Endothelial cell of umbilical vein (primary cell): ENCODE data around the gene RPL6. TPM values are rescaled to one million over a fixed set of nuclear protein-coding genes. Genes with fewer than 3 reads are reported as not detected.

ENCODE experiments used
- BruUV-seq: library from RNA; stranded (reverse); fragments of 400-500 nt; replicated peaks from 2 replicates; lab custom pipeline; 2021; lab: Mats Ljungman, UMichigan
- CTCF ChIA-PET: fragments of 300-600, 350-600 bp; sonication (Branson Sonifier 250); formaldehyde crosslinking; loops from one replicate; lab custom pipeline; 2021; ENCODE audit warnings: antibody characterized with exemption, inconsistent platforms; lab: Charles Lee
- POLR2A ChIA-PET: fragments of 300-600, 350-600 bp; sonication (Branson Sonifier 250); formaldehyde crosslinking; loops from one replicate; lab custom pipeline; 2021; ENCODE audit warnings: antibody characterized with exemption, inconsistent platforms; lab: Charles Lee
- DNase-seq: peaks from one replicate; pipeline ENCODE4 v3.0.0-alpha.2; 2011; ENCODE audit warnings: low read depth, low spot score
- FAIRE-seq: peaks from 2 replicates; lab custom pipeline; 2011; peaks lifted over from hg19 to GRCh38; lab: Jason Lieb, UNC
- H2AFZ ChIP-seq: 2 replicates; pipeline ENCODE4 v1.6.0; 2012; ENCODE audit warnings: low read depth, low read length, control low read depth, inconsistent platforms
- H3K27ac ChIP-seq: 2 replicates; pipeline ENCODE4 v1.5.1; 2011; ENCODE audit warnings: low read depth, mild to moderate bottlenecking, control low read depth, low read length, moderate library complexity; ENCODE audit not compliant: insufficient read depth
- H3K27me3 ChIP-seq, 2 experiments: 2 replicates each; pipeline versions ENCODE4 v1.6.0 to v1.6.1; 2011; ENCODE audit warnings: low read length in 2 of 2, mixed read lengths in 1 of 2; ENCODE audit not compliant: control insufficient read depth in 2 of 2, insufficient read depth in 2 of 2
- H3K36me3 ChIP-seq, 2 experiments: 2 replicates in 1 of 2; 3 replicates in 1 of 2; pipeline ENCODE4 v1.5.1; 2011; ENCODE audit warnings: low read length in 2 of 2, mild to moderate bottlenecking in 1 of 2, moderate library complexity in 1 of 2; ENCODE audit not compliant: control insufficient read depth in 2 of 2, insufficient read depth in 2 of 2; ENCODE audit errors: extremely low read depth in 1 of 2
- H3K4me1 ChIP-seq: 3 replicates; pipeline ENCODE4 v1.5.1; 2011; ENCODE audit warnings: mild to moderate bottlenecking, low read length; ENCODE audit not compliant: control insufficient read depth, insufficient read depth; ENCODE audit errors: extremely low read depth
- H3K4me2 ChIP-seq: 2 replicates; pipeline ENCODE4 v1.6.1; 2011; ENCODE audit warnings: low read length, control low read depth, mixed read lengths; ENCODE audit not compliant: insufficient read depth
- H3K4me3 ChIP-seq, 3 experiments: fragments of 200-600 bp in 1 of 3; sonication (generic), shearing (Covaris generic) in 1 of 3; replicated peaks in 1 of 3; 2 replicates each; pipeline ENCODE4 v1.5.1; 2011 to 2016; ENCODE audit warnings: control low read depth in 3 of 3, low read length in 3 of 3, mild to moderate bottlenecking in 2 of 3, inconsistent platforms in 1 of 3, low read depth in 1 of 3, moderate library complexity in 1 of 3; ENCODE audit not compliant: insufficient read depth in 1 of 3
- H3K79me2 ChIP-seq: 2 replicates; pipeline ENCODE4 v1.6.0; 2012; ENCODE audit warnings: low read length, inconsistent platforms; ENCODE audit not compliant: control insufficient read depth, insufficient read depth
- H3K9ac ChIP-seq: replicated peaks from 2 replicates; pipeline ENCODE3; 2011; ENCODE audit warnings: low read length, control low read depth; ENCODE audit not compliant: insufficient read depth; ENCODE audit errors: extremely low read depth
- H3K9me1 ChIP-seq: replicated peaks from 3 replicates; pipeline ENCODE4 v1.6.0; 2011; ENCODE audit warnings: mild to moderate bottlenecking, low read length; ENCODE audit not compliant: control insufficient read depth, insufficient read depth; ENCODE audit errors: extremely low read depth
- H3K9me3 ChIP-seq: replicated peaks from 2 replicates; pipeline ENCODE4 v1.5.1; 2012; ENCODE audit warnings: low read length, inconsistent platforms; ENCODE audit not compliant: control insufficient read depth, insufficient read depth
- H4K20me1 ChIP-seq: replicated peaks from 2 replicates; pipeline ENCODE3; 2011; ENCODE audit warnings: mild to moderate bottlenecking, low read length; ENCODE audit not compliant: control insufficient read depth, insufficient read depth; ENCODE audit errors: extremely low read depth
- CTCF ChIP-seq, 2 donors: IDR thresholded peaks; 1 replicate in 1 of 2; 2 replicates in 1 of 2; pipeline ENCODE4 v1.5.1; 2011; ENCODE audit warnings: low read length in 2 of 2, mild to moderate bottlenecking in 2 of 2, moderate library complexity in 2 of 2, control low read depth in 1 of 2, inconsistent platforms in 1 of 2, low read depth in 1 of 2; ENCODE audit not compliant: insufficient read depth in 1 of 2; ENCODE audit errors: extremely low read depth in 1 of 2
- EZH2 ChIP-seq: IDR thresholded peaks from 2 replicates; pipeline ENCODE4 v1.6.1; 2012; ENCODE audit warnings: borderline replicate concordance, low read depth, mild to moderate bottlenecking, moderate library complexity, low read length, inconsistent platforms; ENCODE audit not compliant: severe bottlenecking
- FOS ChIP-seq: IDR thresholded peaks from 2 replicates; pipeline ENCODE4 v1.6.1; 2011; ENCODE audit warnings: mild to moderate bottlenecking, low read length, moderate library complexity, borderline replicate concordance; ENCODE audit not compliant: insufficient read depth
- GATA2 ChIP-seq: IDR thresholded peaks from 2 replicates; pipeline ENCODE4 v1.7.0; 2011; ENCODE audit warnings: low read depth, mild to moderate bottlenecking, moderate library complexity, mixed read lengths, low read length; ENCODE audit not compliant: insufficient read length, insufficient read depth
- JUN ChIP-seq: IDR thresholded peaks from 2 replicates; pipeline ENCODE4 v1.6.1; 2011; ENCODE audit warnings: borderline replicate concordance, low read depth; ENCODE audit not compliant: insufficient read length, insufficient read depth
- MAX ChIP-seq: IDR thresholded peaks from 2 replicates; pipeline ENCODE4 v1.6.1; 2011; ENCODE audit not compliant: insufficient read depth, insufficient read length
- MYC ChIP-seq: IDR thresholded peaks from one replicate; pipeline ENCODE4 v1.6.1; 2011; ENCODE audit warnings: mild to moderate bottlenecking, low read depth, low read length
- POLR2A ChIP-seq: IDR thresholded peaks from 2 replicates; pipeline ENCODE4 v1.6.1; 2012; ENCODE audit warnings: low read depth, mild to moderate bottlenecking, control low read depth, low read length
- POLR2AphosphoS5 ChIP-seq: IDR thresholded peaks from 2 replicates; pipeline ENCODE4 v1.6.1; 2012; ENCODE audit warnings: low read depth, mild to moderate bottlenecking, control low read depth, low read length, moderate library complexity; ENCODE audit not compliant: insufficient read depth
- dilution Hi-C: fragments of 300-500 bp; cut with MboI; formaldehyde crosslinking; loops from one replicate; pipeline ENCODE4 v1.15.0; 2019; ENCODE audit warnings: low sequenced_read_pairs; ENCODE audit not compliant: extremely low pct_ligation_motif_present
- intact Hi-C: fragments of 100-400 bp; cut with micrococcal nuclease; formaldehyde crosslinking; loops from one replicate; pipeline ENCODE4 v1.10.0; 2022
- polyA plus RNA-seq, 4 experiments: library from polyadenylated mRNA; depleted of rRNA in 3 of 4; stranded (reverse) in 3 of 4; unstranded in 1 of 4; fragments of >200 nt; gene quantifications; 2 replicates each; pipeline versions ENCODE4 v1.2.1 to v1.2.3, GENCODE V29; 2011 to 2012; ENCODE audit warnings: missing spikeins in 1 of 4
- total RNA-seq: library from RNA; stranded (reverse); gene quantifications from 2 replicates; pipeline ENCODE4 v1.2.3, GENCODE V29; 2021

RPL6 gene
- total and polyA plus RNA-seq, 2 donors (not counting 3 experiments of a cell fraction or from before 2014, with no cell fraction given), result 998 to 1,385 TPM

- DNase-seq (no peak), FAIRE-seq (no peak)
- Histone ChIP-seq H3K4me2 (no peak overlapping the region), H3K27ac (no peak overlapping the region), H2AFZ (no peak overlapping the region), H3K4me1 (no peaks in the 10 kb centered on the region), H3K79me2 (peaks cover 92% of the 10 kb centered on the region), H3K27me3 (no peaks in the 10 kb centered on the region), H3K9me1 (no peaks in the 10 kb centered on the region), H3K9ac (no peak overlapping the region), H3K4me3 (no peak overlapping the region), H3K36me3 (no peaks in the 10 kb centered on the region), H3K9me3 (no peaks in the 10 kb centered on the region), H4K20me1 (peaks cover 3% of the 10 kb centered on the region)
- BruUV-seq, result no TSS peak
- ChIA-PET CTCF (no interaction called here), POLR2A (interaction anchor here (0.6 kb wide), 1 partner anchor 27 kb away, joined by 3 read pairs; no protein-coding TSS in a partner anchor)
- intact Hi-C loops (no loop called here), dilution Hi-C loops (no loop called here)
- TF ChIP-seq FOS (no peak), CTCF (IDR thresholded peaks at IDR 0.05; ENCODE audit: extremely low read depth in 1 of 2, insufficient read depth in 1 of 2, low read depth in 1 of 2, low read length in 2 of 2) (no peak), JUN (no peak), MYC (no peak), GATA2 (no peak), MAX (no peak), EZH2 (no peak), POLR2AphosphoS5 (no peak), POLR2A (no peak)
Observed at GRCh38 chr12:112427760-112428159, 18.4 kb upstream of the RPL6 start.
